GM23338 (cell line): ENCODE data around the gene CHRNA4. TPM values are rescaled to one million over a fixed set of nuclear protein-coding genes. Genes with fewer than 3 reads are reported as not detected.

ENCODE experiments used
- ATAC-seq: fragments of 200-7000 bp; cut with Tn5 transposase; 3 replicates; pipeline ENCODE4 v1.9.1; 2020
- DNase-seq: peaks from one replicate; pipeline ENCODE4 v3.0.0-alpha.2; 2015; ENCODE audit warnings: low spot score
- H2AFZ ChIP-seq: fragments of 200-600 bp; sonication (generic); 2 replicates; pipeline ENCODE4 v1.8.0; 2016; ENCODE audit warnings: antibody characterized with exemption, mild to moderate bottlenecking, moderate library complexity
- H3F3A ChIP-seq: fragments of 200-600 bp; sonication (generic); replicated peaks from 2 replicates; pipeline ENCODE4 v1.8.0; 2017; ENCODE audit warnings: antibody characterized with exemption, mixed run types, low read depth
- H3K27ac ChIP-seq: fragments of 200-600 bp; sonication (generic); 2 replicates; pipeline ENCODE4 v1.6.1; 2016; ENCODE audit warnings: low read depth
- H3K27me3 ChIP-seq: fragments of 200-600 bp; sonication (generic); 2 replicates; pipeline ENCODE4 v1.8.0; 2016; ENCODE audit warnings: mild to moderate bottlenecking, mixed run types, moderate library complexity; ENCODE audit not compliant: insufficient read depth
- H3K36me3 ChIP-seq: fragments of 200-600 bp; sonication (generic); 2 replicates; pipeline ENCODE4 v1.8.0; 2016; ENCODE audit warnings: mild to moderate bottlenecking; ENCODE audit not compliant: insufficient read depth
- H3K4me1 ChIP-seq: fragments of 200-600 bp; sonication (generic); 2 replicates; pipeline ENCODE4 v1.8.0; 2016; ENCODE audit warnings: mild to moderate bottlenecking, moderate library complexity; ENCODE audit not compliant: insufficient read depth
- H3K4me2 ChIP-seq: fragments of 200-600 bp; sonication (generic); 2 replicates; pipeline ENCODE4 v1.7.1; 2017; ENCODE audit warnings: mixed run types
- H3K4me3 ChIP-seq: fragments of 200-600 bp; sonication (generic); 2 replicates; pipeline ENCODE4 v1.6.1; 2016; ENCODE audit warnings: mixed run types
- H3K79me2 ChIP-seq: fragments of 200-600 bp; sonication (generic); replicated peaks from 2 replicates; pipeline ENCODE4 v1.8.0; 2017; ENCODE audit warnings: mild to moderate bottlenecking; ENCODE audit not compliant: insufficient read depth
- H3K9me2 ChIP-seq: fragments of 200-600 bp; sonication (generic); 2 replicates; pipeline ENCODE4 v1.8.0; 2017; ENCODE audit not compliant: insufficient read depth
- H4K20me1 ChIP-seq: fragments of 200-600 bp; sonication (generic); replicated peaks from 2 replicates; pipeline ENCODE4 v1.8.0; 2017; ENCODE audit warnings: mild to moderate bottlenecking; ENCODE audit not compliant: insufficient read depth
- H3K27ac Mint-ChIP-seq: 2 replicates; pipeline ENCODE4 v1.8.0; 2020; ENCODE audit warnings: inconsistent platforms, mild to moderate bottlenecking, moderate library complexity, mixed read lengths
- H3K27me3 Mint-ChIP-seq: 3 replicates; pipeline ENCODE4 v1.8.0; 2022; ENCODE audit warnings: low read depth, mild to moderate bottlenecking, moderate library complexity, mixed read lengths, inconsistent platforms; ENCODE audit not compliant: insufficient read depth, poor library complexity
- H3K36me3 Mint-ChIP-seq: 3 replicates; pipeline ENCODE4 v1.8.0; 2021; ENCODE audit warnings: low read depth, mild to moderate bottlenecking, inconsistent platforms, moderate library complexity, mixed read lengths
- H3K4me1 Mint-ChIP-seq: 3 replicates; pipeline ENCODE4 v1.8.0; 2020; ENCODE audit warnings: mild to moderate bottlenecking, inconsistent platforms, mixed read lengths
- H3K4me3 Mint-ChIP-seq: 3 replicates; pipeline ENCODE4 v1.8.0; 2021; ENCODE audit warnings: moderate library complexity, mild to moderate bottlenecking, inconsistent platforms, mixed read lengths
- H3K9me3 Mint-ChIP-seq: 3 replicates; pipeline ENCODE4 v1.8.0; 2020; ENCODE audit warnings: moderate library complexity, mild to moderate bottlenecking, inconsistent platforms, mixed read lengths
- EZH2 ChIP-seq: fragments of 200-600 bp; sonication (generic); IDR thresholded peaks from one replicate; pipeline ENCODE4 v1.8.0; 2017; ENCODE audit warnings: antibody characterized with exemption, mild to moderate bottlenecking, low read depth; ENCODE audit not compliant: unreplicated experiment
- EZH2phosphoT487 ChIP-seq: fragments of 200-600 bp; sonication (generic); IDR thresholded peaks from one replicate; pipeline ENCODE4 v1.8.1; 2018; ENCODE audit warnings: antibody characterized with exemption; ENCODE audit not compliant: unreplicated experiment
- JUNB ChIP-seq: IDR thresholded peaks from one replicate; pipeline ENCODE4 v1.6.1; 2016; ENCODE audit warnings: antibody characterized with exemption; ENCODE audit not compliant: unreplicated experiment
- POLR2AphosphoS5 ChIP-seq: IDR thresholded peaks from 2 replicates; pipeline ENCODE4 v1.6.1; 2016; ENCODE audit warnings: antibody characterized with exemption, low read depth
- REST ChIP-seq: IDR thresholded peaks from one replicate; pipeline ENCODE4 v1.6.1; 2018; ENCODE audit warnings: antibody characterized with exemption; ENCODE audit not compliant: unreplicated experiment
- STAT1 ChIP-seq: IDR thresholded peaks from one replicate; pipeline ENCODE4 v1.6.1; 2016; ENCODE audit warnings: antibody characterized with exemption; ENCODE audit not compliant: unreplicated experiment
- ZNF114 ChIP-seq: fragments of 250-450 bp; sonication (Bioruptor Pico); IDR thresholded peaks from 2 replicates; pipeline ENCODE4 v1.5.0; 2020; ENCODE audit warnings: mild to moderate bottlenecking, moderate library complexity
- ZNF331 ChIP-seq: fragments of 250-450 bp; sonication (Bioruptor Pico); IDR thresholded peaks from 2 replicates; pipeline ENCODE4 v1.5.0; 2020; ENCODE audit warnings: low read depth, mild to moderate bottlenecking, moderate library complexity
- polyA plus RNA-seq: library from polyadenylated mRNA; unstranded; fragments of >200 nt; fragmentation: Nextera tagmentation; extraction: Ambion mirVana; gene quantifications from 2 replicates; pipeline ENCODE4 v1.2.1, GENCODE V29; 2016
- total RNA-seq: library from RNA; depleted of rRNA; stranded (reverse); fragments of >200 nt; shearing (Covaris generic); gene quantifications from 2 replicates; pipeline ENCODE4 v1.2.3, GENCODE V29; 2014
- TF ChIP-seq, protein P1 (sequence below), 2 experiments: fragments of 200-600 bp in 1 of 2; sonication (generic) in 1 of 2; conservative IDR thresholded peaks; 2 replicates each; pipeline versions ENCODE4 v1.5.1 to v1.6.1; 2016 to 2017; ENCODE audit warnings: antibody characterized with exemption in 2 of 2, low read depth in 2 of 2, mild to moderate bottlenecking in 2 of 2, moderate library complexity in 1 of 2
- TF ChIP-seq, protein P2 (sequence below): IDR thresholded peaks from 2 replicates; pipeline ENCODE4 v1.6.1; 2016; ENCODE audit warnings: antibody characterized with exemption
- TF ChIP-seq, protein P3 (sequence below): fragments of 250-450 bp; sonication (Bioruptor Pico); IDR thresholded peaks from 2 replicates; pipeline ENCODE4 v1.5.0; 2020; ENCODE audit warnings: mild to moderate bottlenecking, moderate library complexity

Gene CHRNA4
- total and polyA plus RNA-seq, 2 experiments from 2014 or later: 2.7 to 3.9 TPM

DNA sequence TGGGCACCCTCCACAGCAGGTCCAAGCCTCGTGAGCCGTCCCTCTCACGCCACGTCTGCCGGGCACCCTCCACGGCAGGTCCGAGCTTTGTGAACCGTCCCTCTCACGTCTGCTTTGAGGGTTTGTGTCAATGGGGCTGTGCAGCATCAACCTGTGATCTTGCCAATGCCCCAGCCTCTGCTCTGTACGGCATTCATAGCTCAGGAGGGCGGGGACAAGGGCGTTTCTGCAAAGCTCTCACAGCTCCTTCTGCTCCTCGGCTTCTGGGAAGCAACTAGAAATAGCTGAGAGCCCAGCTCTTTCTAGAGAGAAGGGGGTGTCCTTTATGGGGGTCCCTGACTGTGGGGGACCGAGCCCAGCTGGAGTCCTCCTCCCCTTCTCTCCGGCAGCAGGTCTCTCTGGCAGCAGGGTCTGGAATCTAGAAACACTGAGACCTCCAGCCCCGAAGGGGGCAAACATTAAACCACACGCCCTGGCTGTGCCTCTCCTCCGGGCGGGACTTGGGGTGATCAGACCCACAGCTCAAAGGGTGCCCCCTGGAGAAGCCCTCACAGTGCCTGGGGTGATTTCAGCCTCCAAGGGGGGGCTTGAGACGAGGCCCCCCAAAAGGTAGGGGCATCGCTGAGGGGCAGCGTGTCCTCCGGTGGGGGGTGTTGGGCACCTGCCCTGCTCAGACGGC, 41.2 kb upstream of the CHRNA4 start:
- H3K79me2 ChIP-seq: no peaks in the 10 kb centered on the region
- no peaks in the 10 kb centered on the region for H3K36me3 ChIP-seq
- H3K27ac ChIP-seq: no peak overlapping the region
- Mint-ChIP-seq H3K4me1 (peaks cover 13% of the 10 kb centered on the region), H3K27ac (no peak overlapping the region; the same call in 1 of the 2 replicates), H3K27me3 (peaks cover 27% of the 10 kb centered on the region), H3K36me3 (no peaks in the 10 kb centered on the region), H3K9me3 (no peaks in the 10 kb centered on the region), H3K4me3 (no peak overlapping the region)
- no peaks in the 10 kb centered on the region for H3K27me3 ChIP-seq
- H4K20me1 ChIP-seq: no peaks in the 10 kb centered on the region
- no peaks in the 10 kb centered on the region for H3K9me2 ChIP-seq
- H3F3A ChIP-seq: no peaks in the 10 kb centered on the region
- H2AFZ ChIP-seq: no peak overlapping the region
- no peak for ATAC-seq
- no peak for DNase-seq
- H3K4me2 ChIP-seq: no peak overlapping the region
- H3K4me1 ChIP-seq: no peaks in the 10 kb centered on the region; the same call in 1 of the 2 replicates
- H3K4me3 ChIP-seq: no peak overlapping the region
- TF ChIP-seq EZH2phosphoT487 (no peak), REST (no peak), STAT1 (no peak), POLR2AphosphoS5 (no peak), JUNB (no peak), EZH2 (no peak), ZNF114 (CRISPR knock-in tag) (no peak), ZNF331 (CRISPR knock-in tag) (no peak)
- TF ChIP-seq, protein P1, sequence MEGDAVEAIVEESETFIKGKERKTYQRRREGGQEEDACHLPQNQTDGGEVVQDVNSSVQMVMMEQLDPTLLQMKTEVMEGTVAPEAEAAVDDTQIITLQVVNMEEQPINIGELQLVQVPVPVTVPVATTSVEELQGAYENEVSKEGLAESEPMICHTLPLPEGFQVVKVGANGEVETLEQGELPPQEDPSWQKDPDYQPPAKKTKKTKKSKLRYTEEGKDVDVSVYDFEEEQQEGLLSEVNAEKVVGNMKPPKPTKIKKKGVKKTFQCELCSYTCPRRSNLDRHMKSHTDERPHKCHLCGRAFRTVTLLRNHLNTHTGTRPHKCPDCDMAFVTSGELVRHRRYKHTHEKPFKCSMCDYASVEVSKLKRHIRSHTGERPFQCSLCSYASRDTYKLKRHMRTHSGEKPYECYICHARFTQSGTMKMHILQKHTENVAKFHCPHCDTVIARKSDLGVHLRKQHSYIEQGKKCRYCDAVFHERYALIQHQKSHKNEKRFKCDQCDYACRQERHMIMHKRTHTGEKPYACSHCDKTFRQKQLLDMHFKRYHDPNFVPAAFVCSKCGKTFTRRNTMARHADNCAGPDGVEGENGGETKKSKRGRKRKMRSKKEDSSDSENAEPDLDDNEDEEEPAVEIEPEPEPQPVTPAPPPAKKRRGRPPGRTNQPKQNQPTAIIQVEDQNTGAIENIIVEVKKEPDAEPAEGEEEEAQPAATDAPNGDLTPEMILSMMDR (conservative IDR thresholded peaks at IDR 0.05; ENCODE audit: low read depth in 2 of 2): no peak
- TF ChIP-seq, protein P2, sequence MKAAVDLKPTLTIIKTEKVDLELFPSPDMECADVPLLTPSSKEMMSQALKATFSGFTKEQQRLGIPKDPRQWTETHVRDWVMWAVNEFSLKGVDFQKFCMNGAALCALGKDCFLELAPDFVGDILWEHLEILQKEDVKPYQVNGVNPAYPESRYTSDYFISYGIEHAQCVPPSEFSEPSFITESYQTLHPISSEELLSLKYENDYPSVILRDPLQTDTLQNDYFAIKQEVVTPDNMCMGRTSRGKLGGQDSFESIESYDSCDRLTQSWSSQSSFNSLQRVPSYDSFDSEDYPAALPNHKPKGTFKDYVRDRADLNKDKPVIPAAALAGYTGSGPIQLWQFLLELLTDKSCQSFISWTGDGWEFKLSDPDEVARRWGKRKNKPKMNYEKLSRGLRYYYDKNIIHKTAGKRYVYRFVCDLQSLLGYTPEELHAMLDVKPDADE: no peak
- TF ChIP-seq, protein P3, sequence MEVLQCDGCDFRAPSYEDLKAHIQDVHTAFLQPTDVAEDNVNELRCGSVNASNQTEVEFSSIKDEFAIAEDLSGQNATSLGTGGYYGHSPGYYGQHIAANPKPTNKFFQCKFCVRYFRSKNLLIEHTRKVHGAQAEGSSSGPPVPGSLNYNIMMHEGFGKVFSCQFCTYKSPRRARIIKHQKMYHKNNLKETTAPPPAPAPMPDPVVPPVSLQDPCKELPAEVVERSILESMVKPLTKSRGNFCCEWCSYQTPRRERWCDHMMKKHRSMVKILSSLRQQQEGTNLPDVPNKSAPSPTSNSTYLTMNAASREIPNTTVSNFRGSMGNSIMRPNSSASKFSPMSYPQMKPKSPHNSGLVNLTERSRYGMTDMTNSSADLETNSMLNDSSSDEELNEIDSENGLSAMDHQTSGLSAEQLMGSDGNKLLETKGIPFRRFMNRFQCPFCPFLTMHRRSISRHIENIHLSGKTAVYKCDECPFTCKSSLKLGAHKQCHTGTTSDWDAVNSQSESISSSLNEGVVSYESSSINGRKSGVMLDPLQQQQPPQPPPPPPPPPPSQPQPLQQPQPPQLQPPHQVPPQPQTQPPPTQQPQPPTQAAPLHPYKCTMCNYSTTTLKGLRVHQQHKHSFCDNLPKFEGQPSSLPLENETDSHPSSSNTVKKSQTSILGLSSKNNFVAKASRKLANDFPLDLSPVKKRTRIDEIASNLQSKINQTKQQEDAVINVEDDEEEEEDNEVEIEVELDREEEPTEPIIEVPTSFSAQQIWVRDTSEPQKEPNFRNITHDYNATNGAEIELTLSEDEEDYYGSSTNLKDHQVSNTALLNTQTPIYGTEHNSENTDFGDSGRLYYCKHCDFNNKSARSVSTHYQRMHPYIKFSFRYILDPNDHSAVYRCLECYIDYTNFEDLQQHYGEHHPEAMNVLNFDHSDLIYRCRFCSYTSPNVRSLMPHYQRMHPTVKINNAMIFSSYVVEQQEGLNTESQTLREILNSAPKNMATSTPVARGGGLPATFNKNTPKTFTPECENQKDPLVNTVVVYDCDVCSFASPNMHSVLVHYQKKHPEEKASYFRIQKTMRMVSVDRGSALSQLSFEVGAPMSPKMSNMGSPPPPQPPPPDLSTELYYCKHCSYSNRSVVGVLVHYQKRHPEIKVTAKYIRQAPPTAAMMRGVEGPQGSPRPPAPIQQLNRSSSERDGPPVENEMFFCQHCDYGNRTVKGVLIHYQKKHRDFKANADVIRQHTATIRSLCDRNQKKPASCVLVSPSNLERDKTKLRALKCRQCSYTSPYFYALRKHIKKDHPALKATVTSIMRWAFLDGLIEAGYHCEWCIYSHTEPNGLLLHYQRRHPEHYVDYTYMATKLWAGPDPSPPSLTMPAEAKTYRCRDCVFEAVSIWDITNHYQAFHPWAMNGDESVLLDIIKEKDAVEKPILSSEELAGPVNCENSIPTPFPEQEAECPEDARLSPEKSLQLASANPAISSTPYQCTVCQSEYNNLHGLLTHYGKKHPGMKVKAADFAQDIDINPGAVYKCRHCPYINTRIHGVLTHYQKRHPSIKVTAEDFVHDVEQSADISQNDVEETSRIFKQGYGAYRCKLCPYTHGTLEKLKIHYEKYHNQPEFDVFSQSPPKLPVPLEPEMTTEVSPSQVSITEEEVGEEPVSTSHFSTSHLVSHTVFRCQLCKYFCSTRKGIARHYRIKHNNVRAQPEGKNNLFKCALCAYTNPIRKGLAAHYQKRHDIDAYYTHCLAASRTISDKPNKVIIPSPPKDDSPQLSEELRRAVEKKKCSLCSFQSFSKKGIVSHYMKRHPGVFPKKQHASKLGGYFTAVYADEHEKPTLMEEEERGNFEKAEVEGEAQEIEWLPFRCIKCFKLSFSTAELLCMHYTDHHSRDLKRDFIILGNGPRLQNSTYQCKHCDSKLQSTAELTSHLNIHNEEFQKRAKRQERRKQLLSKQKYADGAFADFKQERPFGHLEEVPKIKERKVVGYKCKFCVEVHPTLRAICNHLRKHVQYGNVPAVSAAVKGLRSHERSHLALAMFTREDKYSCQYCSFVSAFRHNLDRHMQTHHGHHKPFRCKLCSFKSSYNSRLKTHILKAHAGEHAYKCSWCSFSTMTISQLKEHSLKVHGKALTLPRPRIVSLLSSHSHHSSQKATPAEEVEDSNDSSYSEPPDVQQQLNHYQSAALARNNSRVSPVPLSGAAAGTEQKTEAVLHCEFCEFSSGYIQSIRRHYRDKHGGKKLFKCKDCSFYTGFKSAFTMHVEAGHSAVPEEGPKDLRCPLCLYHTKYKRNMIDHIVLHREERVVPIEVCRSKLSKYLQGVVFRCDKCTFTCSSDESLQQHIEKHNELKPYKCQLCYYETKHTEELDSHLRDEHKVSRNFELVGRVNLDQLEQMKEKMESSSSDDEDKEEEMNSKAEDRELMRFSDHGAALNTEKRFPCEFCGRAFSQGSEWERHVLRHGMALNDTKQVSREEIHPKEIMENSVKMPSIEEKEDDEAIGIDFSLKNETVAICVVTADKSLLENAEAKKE (CRISPR knock-in tag): no peak
